AG08396 (cell line): ENCODE data around the gene ACVR1C.

Experiments
- DNase-seq: peaks from one replicate; pipeline ENCODE4 v3.0.0; 2012; ENCODE audit warnings: low spot score, mixed read lengths

ACVR1C gene

DNA sequence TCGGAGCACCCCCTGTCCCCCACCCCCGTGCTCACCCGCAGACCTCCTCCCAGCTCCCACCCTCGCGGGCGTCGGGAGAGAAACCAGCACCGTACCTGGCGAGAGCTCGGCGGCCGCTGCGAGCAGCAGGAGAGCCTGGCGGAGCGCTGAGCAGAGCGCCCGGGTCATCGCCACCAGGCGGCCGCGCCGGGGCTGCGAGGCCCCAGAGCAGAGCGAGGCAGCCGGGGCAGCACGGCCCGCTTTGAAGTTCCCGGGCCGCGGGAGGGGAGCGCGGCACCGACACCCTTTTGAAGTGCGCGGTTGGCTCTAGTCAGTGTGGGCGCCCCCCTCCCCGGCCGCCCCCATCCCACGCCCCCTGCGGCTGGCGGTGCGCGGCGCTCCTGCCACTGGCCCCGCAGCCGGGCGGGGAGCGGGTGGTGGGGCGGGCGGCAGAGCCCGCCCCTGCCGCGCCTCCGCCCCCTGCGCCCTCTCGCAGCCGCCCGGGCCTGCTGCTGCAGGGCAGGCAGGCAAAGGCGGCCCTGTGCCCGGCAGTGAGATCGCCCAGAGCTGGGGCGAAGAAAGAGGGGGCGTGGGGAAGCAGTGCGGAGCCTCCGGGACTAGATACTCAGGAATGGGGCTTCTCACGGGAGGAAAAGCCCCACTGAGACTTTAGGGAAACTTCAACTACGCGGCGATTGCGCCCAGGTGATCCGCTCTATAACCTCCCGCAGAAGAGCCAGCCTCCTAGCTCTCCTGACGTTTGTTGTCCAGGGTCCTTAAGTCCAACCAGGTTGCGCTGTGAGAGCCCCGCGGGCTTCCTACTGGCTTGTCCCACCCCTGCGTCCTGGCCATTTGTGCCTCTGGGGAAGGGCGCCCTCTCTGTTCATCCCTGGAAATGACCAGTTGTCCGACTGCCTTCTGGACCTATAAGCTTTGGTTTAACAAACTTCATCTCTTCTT lies at the start of gene ACVR1C:
TSS of gene ACVR1C (minus strand) at position 388 of the 939 bp plus-strand sequence. CDS start at position 168, 220 bp downstream.
- peak; percentile 90 for DNase-seq

DNA sequence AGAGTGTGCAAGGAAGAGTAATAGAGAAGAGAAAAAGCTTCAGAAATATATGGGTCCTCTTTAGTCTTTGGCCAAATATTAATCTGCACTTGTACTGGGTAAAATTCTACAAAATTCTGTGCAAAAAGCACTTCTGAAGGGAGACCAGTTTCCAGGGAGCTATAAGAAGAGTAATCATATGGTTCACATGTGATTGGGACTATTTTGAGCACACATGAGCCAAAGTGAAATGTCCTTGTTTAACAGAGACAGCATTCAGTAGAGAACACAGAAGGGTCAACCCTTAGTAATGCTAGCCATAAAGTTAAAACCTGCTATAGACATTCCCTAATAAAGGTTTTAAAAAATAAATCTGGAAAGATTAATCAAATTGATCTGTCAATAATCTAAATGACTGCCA lies 49.3 kb upstream of the ACVR1C start:
- no peak for DNase-seq

DNA sequence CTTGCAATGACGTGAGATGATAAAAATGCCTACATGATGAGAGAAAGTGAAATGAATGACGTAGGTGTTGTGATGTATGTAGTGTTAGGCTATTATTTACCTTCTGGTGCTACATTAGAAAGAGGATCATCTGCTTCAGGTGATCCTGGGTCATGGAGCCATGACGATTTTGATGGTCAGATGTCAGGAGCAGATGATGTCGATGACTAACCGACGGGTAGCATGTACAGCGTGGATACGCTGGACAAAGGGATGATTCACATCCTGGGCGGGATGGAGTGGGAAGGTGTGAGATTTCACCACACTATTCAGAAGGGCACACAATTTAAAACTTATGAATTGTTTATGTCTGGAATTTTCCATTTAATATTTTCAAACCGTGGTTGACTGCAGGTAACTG lies 43.5 kb upstream of the ACVR1C start:
- no peak for DNase-seq

DNA sequence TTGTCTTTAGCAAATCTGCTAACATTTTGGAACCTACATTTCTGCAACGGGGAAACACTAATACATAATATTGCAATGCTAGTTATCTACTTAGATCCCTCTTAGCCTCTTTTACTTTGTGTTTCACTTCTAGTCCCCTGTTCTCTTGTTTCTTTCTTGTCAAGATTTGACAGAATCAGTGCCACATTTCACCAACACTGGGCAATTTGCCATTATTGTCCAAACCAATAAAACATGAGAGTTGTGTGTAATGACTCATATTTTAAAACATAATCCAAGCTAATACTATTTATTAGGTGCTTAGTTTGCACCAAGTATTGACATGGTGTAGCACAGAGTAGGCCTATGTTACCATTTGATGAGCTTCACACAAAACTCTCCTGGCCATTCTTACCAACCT lies 33.7 kb upstream of the ACVR1C start:
- no peak for DNase-seq

DNA sequence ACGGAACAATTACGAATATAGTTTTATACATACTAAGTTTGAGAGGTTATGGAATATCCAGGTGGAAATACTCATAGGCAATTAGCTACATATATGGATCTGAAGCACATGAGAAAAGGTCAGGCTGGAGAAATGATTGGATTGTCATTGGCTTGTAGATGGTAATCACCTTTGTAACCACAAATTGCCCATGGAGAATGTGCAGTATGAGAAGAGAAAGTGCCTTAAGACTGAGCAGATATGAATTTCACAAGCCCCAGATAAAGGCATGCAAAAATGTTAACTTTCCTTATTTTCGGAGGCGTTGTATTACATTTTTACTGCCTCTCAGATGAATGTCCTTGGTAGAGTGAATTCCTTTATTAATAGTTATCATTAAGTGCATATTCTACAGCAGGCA lies 33.1 kb upstream of the ACVR1C start:
- no peak for DNase-seq

GRCh38 chr2:157657858-157658257 lies 29.2 kb upstream of the ACVR1C start:
- no peak for DNase-seq

DNA sequence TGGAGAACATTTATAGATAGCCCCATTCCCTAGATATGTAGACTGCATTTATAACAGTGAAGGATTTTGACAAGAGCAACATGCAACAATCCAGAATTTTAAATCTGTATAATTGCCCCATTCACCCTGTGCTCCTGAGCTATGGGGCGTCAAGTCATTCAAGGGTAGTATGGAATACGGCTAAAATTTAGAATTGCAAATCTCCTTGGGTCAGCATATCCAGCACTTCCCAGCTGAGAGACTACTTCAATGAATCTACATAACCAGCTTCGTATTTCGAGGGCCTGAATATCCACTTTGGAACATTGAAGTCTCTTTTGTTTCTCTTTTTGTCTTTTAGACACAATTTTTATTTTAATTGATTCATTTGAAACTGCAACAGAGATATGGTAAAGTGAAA lies 28.4 kb upstream of the ACVR1C start:
- no peak for DNase-seq

- no peak for DNase-seq
Measured at GRCh38 chr2:157644776-157645175, 16.1 kb upstream of the ACVR1C start.

GRCh38 chr2:157631861-157632260 lies 3.2 kb upstream of the ACVR1C start:
- DNase-seq: no peak

DNA sequence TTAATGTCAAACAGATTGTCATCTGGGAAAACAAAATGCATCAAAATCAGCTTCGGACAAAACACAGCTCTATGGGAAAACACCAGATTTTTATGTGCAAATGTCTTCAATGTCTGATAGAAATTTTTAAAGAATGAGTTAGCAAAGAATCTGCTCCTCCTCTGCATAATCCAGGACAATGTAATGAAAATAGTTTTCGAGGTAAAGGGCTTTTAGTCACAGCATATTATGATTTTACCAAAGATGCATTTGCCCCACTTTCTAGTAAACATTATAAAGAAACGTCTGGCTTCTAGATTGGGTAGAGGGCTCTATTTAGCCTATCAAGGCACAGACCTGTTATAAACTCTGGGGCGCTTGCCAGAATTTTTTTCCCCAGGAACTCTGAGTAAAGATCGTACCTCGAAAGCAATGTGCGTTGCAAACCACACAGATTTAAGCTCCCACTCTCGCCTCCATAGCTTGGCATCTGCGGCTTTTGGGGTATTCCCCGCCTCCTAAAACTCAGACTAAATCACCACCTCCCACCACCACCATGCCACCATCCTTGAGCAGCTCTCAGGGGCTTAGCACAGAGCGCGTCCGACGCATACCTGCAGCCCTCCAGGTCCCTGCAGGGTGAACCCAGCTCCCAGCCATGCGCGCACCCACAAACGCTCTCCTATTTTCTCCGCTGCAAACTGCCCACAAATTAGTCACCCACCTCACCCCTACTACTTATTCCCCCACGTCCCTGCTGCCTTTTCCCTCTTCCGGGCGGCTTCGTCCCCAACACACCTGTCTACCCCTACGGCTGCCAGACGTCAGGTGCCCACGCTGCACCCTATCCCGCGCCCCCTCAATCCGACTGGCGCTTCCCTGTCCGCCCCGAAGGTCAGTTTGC lies 829 bp downstream of the ACVR1C start:
- peak; percentile 11 for DNase-seq

DNA sequence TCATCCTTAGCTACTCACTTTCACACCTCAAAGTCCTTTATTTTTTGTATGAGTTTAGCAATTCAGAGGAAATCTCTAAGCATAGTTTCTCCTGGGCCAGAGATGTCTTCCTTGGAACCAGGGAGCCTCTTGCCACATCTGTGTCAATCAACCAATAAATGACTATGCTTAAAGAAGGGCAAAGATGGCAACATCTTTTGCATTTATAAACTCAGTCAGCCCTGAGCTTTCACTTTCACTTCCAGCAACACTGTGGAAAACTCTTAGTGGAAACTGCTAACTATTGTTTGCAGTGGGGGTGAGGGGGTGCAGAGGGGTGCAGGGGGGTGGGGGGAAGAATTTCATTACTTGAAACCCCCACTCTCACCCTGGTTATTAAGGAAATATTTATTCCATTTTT lies 3.4 kb downstream of the ACVR1C start:
- peak; percentile 18 for DNase-seq

- DNase-seq: peak; percentile 16
Measured at GRCh38 chr2:157620956-157621355, 7.7 kb downstream of the ACVR1C start.

GRCh38 chr2:157611726-157612125 lies 16.9 kb downstream of the ACVR1C start:
- DNase-seq: no peak

DNA sequence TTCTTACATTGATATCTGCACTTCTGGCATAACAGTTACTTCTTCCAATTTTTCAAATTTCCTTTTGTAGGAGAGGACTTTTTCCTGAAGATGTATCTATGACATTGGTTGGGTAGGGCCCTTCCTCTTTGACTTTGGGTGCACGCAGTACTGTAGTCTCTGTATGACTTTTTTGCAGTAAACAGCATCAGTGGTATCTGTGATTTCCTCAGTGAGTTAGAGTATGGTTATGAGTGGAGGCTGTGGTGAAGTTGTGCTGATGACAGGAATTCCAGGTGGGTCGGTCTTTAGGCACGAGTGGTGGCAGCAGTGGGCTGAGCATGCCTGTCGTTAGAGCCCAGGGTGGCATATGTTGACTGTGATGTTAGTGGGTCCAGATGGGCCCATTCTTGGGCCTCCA lies 17.6 kb downstream of the ACVR1C start:
- no peak for DNase-seq

DNA sequence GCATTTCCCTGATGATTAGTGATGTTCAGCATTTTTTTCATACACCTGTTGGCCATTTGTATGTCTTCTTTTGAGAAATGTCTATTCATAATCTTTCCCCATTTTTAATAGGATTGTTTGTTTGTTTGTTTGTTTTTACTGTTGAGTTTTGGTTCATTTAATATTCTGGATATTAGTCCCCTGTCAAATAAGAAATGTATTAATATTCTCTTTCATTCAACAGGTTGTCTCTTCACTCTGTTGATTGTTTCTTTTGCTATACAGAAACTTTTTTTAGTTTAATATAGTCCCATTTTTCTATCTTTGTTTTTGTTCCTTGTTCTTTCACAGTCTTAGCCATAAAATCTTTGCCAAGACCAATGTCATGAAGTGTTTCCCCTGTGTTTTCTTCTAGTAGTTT lies 22.1 kb downstream of the ACVR1C start:
- no peak for DNase-seq

GRCh38 chr2:157603198-157603597 lies 25.5 kb downstream of the ACVR1C start:
- DNase-seq: no peak

DNA sequence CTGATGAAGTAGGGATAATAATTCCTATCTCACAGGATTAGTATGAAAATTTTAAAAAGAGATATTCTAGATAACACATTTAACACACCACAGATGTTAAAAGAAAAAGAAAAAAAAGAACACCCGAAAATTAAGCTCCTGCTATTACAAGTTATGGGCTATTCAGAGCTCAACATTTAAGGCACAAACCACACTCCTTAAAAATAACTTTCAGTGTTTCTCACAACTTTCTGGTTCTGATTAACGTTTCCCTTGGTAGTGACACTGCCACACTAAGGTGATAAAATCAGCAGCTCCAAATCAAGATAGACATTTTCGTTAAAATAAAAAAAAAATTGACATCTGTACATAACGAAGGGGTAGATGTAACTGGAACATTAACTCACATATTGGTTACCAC lies 26.9 kb downstream of the ACVR1C start:
- no peak for DNase-seq

DNA sequence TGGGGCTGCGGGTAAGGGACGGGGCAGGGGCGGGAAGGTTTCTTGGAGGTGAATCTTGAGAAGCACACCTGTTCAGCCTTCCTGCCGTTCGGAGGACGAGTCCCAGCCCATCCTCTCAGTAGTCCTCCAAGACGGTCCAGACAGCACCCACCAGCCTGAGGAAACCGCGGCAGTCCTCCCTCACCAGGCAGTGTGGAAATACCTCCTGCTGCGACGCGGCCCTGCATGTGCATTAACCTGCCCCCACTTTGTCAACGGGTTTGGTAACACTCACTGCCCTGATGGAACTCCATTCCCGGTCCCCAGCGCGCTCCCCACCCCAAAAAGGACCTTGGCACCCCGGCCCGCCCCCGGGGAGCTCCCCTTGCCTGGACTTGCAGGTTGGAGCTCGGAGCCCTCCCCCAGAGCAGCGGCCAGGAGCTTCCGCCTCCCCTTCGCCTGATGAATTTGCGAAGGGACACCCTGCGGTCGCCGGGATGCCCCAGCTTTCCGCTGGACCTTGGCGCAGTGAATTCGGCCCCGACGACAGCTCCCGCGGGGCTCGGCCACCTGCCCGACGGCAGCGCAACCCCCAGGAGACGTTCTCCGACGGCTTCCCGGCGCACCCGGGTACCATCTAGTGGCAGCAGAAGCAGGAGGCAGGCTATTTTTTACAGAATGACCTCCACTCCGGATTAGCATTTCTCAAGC lies 31.5 kb downstream of the ACVR1C start:
- DNase-seq: peak; percentile 51

DNA sequence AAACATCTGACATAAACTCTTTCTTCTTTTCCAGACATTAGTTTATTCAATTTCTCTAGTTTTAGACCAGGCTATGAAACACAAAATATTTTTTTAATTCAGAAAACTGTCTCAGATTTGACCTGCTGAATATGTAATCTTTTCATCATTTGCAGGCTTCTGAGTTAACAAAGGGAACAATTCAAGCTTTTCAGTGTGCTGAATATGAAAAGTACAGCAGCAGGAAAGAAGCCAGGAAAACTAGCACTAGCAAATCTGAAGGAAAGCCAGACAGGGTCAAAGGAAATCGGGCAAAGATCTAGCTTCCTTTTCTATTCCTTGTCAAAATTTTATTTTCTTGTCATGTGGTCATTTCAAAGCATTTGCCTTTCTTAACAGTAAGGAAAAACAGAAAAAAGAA lies 35.3 kb downstream of the ACVR1C start:
- DNase-seq: no peak

- DNase-seq: peak; percentile 23
Measured at GRCh38 chr2:157592948-157593347, 35.7 kb downstream of the ACVR1C start.

GRCh38 chr2:157592374-157592773 lies 36.3 kb downstream of the ACVR1C start:
- no peak for DNase-seq

- no peak for DNase-seq
Measured at GRCh38 chr2:157587576-157587975, 41.1 kb downstream of the ACVR1C start.
